Measurements from ENCODE around the gene NUBPL.
"Not testable (repeated sequence)": the region's sequence is repeated elsewhere in the genome, so short reads cannot be mapped to it uniquely, and the experiment has no call there.

Gene NUBPL

DNA sequence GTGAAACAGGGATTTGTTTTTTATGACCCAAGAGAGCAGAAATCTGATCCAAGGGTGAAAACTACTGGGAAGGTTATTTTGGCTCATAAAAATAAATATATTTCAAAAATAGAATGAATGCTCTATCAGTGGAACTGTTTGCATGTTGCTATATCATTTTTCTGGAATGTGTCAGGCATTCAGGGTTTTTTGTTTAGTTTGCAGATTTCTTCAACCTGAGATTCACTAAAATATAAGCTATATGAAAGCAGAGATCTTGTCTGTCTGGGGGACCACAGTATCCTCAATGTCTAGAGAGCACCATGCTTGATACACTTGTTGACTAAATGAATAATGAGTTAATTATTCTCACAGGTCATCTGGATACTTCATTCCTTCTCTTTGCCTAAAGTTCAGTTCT, 165.1 kb downstream of the NUBPL start:
- DNase-seq (ENCODE audit: low read depth) = no peak
- TF ChIP-seq, protein P1, sequence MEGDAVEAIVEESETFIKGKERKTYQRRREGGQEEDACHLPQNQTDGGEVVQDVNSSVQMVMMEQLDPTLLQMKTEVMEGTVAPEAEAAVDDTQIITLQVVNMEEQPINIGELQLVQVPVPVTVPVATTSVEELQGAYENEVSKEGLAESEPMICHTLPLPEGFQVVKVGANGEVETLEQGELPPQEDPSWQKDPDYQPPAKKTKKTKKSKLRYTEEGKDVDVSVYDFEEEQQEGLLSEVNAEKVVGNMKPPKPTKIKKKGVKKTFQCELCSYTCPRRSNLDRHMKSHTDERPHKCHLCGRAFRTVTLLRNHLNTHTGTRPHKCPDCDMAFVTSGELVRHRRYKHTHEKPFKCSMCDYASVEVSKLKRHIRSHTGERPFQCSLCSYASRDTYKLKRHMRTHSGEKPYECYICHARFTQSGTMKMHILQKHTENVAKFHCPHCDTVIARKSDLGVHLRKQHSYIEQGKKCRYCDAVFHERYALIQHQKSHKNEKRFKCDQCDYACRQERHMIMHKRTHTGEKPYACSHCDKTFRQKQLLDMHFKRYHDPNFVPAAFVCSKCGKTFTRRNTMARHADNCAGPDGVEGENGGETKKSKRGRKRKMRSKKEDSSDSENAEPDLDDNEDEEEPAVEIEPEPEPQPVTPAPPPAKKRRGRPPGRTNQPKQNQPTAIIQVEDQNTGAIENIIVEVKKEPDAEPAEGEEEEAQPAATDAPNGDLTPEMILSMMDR (conservative IDR thresholded peaks at IDR 0.05; ENCODE audit: low read depth, low read length) = no peak

GRCh38 chr14:31727797-31728196, 166.6 kb downstream of the NUBPL start:
- TF ChIP-seq, protein P1 (conservative IDR thresholded peaks at IDR 0.05; ENCODE audit: low read depth, low read length) = no peak
- no peak for DNase-seq (ENCODE audit: low read depth)
- H3K4me3 ChIP-seq (ENCODE audit: low read length) = no peak overlapping the region

More for the DNA sequence above, 165.1 kb downstream of the NUBPL start:
- H3K4me3 ChIP-seq (ENCODE audit: low read length) = no peak overlapping the region

- DNase-seq (ENCODE audit: low read depth) = no peak
- TF ChIP-seq, protein P1 (conservative IDR thresholded peaks at IDR 0.05; ENCODE audit: low read depth, low read length) = no peak
- H3K4me3 ChIP-seq (ENCODE audit: low read length) = no peak overlapping the region
These were observed 179.5 kb downstream of the NUBPL start for GRCh38 chr14:31740688-31741087.

GRCh38 chr14:31745741-31746140, 184.5 kb downstream of the NUBPL start:
- no peak overlapping the region for H3K4me3 ChIP-seq (ENCODE audit: low read length)
- TF ChIP-seq, protein P1 (conservative IDR thresholded peaks at IDR 0.05; ENCODE audit: low read depth, low read length) = no peak

DNA sequence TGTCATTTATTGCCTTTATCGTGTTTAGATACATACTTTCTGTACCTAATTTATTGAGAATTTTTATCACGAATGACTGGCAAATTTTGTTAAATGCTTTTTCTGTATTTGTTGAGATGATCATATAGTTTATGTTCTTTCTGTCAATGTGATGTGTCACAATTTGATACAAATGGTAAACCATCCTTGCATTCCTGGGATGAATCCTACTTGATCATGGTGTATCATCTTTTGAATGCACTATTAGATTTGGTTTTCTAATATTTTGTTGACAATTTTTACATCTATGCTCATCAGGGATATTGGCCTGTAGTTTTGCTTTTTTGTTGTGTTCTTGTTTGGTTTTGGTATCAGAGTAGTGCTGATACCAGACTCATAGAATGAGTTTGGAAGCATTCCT, 185.1 kb downstream of the NUBPL start:
- DNase-seq (ENCODE audit: low read depth) = no peak
- H3K4me3 ChIP-seq (ENCODE audit: low read length) = no peak overlapping the region
- TF ChIP-seq, protein P1 (conservative IDR thresholded peaks at IDR 0.05; ENCODE audit: low read depth, low read length) = no peak

More at GRCh38 chr14:31745741-31746140, 184.5 kb downstream of the NUBPL start:
- DNase-seq (ENCODE audit: low read depth) = no peak

GRCh38 chr14:31749275-31749674, 188.1 kb downstream of the NUBPL start:
- TF ChIP-seq, protein P1 (conservative IDR thresholded peaks at IDR 0.05; ENCODE audit: low read depth, low read length) = no peak
- DNase-seq (ENCODE audit: low read depth) = no peak

DNA sequence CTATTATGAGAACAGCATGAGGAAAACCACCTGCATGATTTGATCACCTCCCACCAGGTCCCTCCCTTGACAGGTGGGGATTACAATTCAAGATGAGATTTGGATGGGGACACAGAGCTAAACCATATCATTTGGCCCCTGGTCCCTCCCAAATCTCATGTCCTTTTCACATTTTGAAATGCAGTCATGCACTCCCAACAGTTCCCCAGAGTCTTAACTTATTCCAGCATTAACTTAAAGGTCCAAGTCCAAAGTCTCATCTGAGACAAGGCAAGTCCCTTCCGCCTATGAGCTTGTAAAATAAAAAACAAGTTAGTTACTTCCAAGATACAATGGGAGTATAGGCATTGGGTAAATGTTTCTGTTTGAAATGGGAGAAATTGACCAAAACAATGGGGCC, 189.8 kb downstream of the NUBPL start:
- not testable (repeated sequence) for H3K4me3 ChIP-seq (ENCODE audit: low read length); DNase-seq (ENCODE audit: low read depth)

More at GRCh38 chr14:31749275-31749674, 188.1 kb downstream of the NUBPL start:
- no peak overlapping the region for H3K4me3 ChIP-seq (ENCODE audit: low read length)
